ENCODE results near the gene FAM156B. TPM values are rescaled to one million over a fixed set of nuclear protein-coding genes. Genes with fewer than 3 reads are reported as not detected.
"Not testable (repeated sequence)": the region's sequence is repeated elsewhere in the genome, so short reads cannot be mapped to it uniquely, and the experiment has no call there.

FAM156B gene
- total RNA-seq, 4 donors from 2014 or later, result 24.7 to 63.6 (median 31.8) TPM

DNA sequence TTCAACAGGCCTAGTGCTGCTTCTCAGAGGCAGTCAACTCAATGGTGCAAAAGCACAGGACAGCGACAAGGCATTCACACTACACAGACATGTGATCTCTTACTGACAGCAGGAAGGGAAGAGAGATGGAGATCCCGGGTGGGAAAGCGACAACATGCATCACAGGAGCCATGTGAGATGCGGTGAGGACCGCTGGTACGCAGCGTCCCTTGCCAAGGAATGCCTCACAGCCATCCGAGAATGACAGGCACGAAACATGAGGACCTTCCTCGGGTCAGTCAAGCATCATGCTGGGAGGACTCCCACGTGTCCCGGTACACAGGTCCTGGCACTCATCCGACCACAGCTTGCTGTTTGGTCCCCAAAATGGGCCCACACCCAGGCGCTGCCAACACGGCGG lies 50.4 kb downstream of the FAM156B start:
- H3K27ac ChIP-seq; intact Hi-C loops (cut with DNase I; ENCODE audit: low total_unique reads); H3K9me3 ChIP-seq; H3K4me3 ChIP-seq; H3K4me1 ChIP-seq; H3K36me3 ChIP-seq; DNase-seq; in situ Hi-C loops (cut with MboI; ENCODE audit: low pct_ligation_motif_present in 1 of 4, low pct_unique_long_range_greater_than_20kb in 1 of 4, low sequenced_read_pairs in 3 of 4); H3K27me3 ChIP-seq: not testable (repeated sequence)
- WGBS, 2 donors (ENCODE audit: low coverage in 1 of 2), result no CpG with 5 or more reads among the region's 16 CpGs

DNA sequence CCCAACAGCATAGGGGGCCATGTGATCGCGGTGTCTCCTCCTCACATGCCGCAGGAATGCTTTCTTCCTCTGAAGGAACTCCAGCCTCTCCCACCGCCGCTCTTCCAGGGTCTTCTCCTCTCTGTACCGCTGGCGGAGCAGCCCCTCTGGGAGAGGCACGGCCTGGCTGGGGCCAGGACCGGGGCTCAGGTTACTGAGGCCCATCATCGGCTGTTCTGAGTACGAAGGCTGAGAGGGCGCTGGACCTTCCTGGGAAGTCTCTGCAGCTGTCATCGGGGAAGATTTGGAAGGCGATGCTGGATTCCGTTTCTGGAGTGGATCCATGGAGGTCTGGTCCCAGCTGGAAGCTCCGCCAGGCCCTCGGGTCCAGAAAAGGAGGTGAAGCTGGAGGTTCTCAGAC lies 51.1 kb downstream of the FAM156B start:
- H3K9me3 ChIP-seq; H3K27ac ChIP-seq; H3K4me1 ChIP-seq; H3K27me3 ChIP-seq; intact Hi-C loops (cut with DNase I; ENCODE audit: low total_unique reads); in situ Hi-C loops (cut with MboI; ENCODE audit: low pct_ligation_motif_present in 1 of 4, low pct_unique_long_range_greater_than_20kb in 1 of 4, low sequenced_read_pairs in 3 of 4); H3K36me3 ChIP-seq; H3K4me3 ChIP-seq; DNase-seq: not testable (repeated sequence)
- WGBS, 2 donors (ENCODE audit: low coverage in 1 of 2), result no CpG with 5 or more reads among the region's 17 CpGs

DNA sequence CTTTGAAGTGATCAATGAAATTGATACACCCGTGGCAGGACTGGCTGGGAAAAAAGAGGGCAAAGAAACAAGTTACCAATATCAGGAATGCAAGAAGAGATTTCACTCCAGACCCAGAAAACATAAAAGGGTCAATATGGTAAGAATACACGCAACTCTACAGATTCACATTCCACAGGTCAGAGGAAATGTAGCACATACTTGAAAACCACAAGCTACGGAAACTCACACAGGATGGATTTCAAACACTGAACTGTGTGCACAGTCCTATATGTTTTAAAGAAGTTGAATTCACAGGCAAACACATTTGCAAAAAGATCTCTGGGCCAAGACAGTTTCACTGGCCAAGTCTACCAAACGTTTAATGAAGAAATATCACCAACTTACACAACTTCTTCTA lies 52.2 kb downstream of the FAM156B start:
- H3K4me1 ChIP-seq; in situ Hi-C loops (cut with MboI; ENCODE audit: low pct_ligation_motif_present in 1 of 4, low pct_unique_long_range_greater_than_20kb in 1 of 4, low sequenced_read_pairs in 3 of 4): not testable (repeated sequence)
- WGBS, 2 donors (ENCODE audit: low coverage in 1 of 2), result no CpG with 5 or more reads among the region's 4 CpGs

DNA sequence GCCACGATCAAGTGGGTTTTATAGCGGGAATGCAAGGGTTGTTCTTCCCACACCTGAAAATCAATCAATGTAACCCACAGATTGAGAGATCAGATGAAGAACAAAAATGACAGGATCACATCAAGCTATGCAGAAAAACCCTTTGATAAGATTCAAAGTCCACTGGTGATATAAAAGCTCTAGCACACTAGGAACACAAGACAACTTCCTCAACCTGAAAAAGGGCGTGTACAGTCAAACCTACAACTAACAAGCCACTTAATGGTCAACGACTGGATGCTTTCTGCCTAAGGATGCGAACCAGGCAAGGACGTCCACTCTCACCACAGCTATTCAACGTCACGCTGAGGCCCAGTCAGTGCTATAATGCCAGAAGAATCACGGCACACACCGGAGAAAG lies 52.8 kb downstream of the FAM156B start:
- H3K27ac ChIP-seq; H3K36me3 ChIP-seq; H3K4me3 ChIP-seq; H3K27me3 ChIP-seq; DNase-seq; intact Hi-C loops (cut with DNase I; ENCODE audit: low total_unique reads); in situ Hi-C loops (cut with MboI; ENCODE audit: low pct_ligation_motif_present in 1 of 4, low pct_unique_long_range_greater_than_20kb in 1 of 4, low sequenced_read_pairs in 3 of 4); H3K9me3 ChIP-seq; H3K4me1 ChIP-seq: not testable (repeated sequence)
- WGBS, 2 donors (ENCODE audit: low coverage in 1 of 2), result no CpG with 5 or more reads among the region's 10 CpGs

More for the DNA sequence above, 52.2 kb downstream of the FAM156B start:
- H3K27me3 ChIP-seq; H3K27ac ChIP-seq; H3K36me3 ChIP-seq; intact Hi-C loops (cut with DNase I; ENCODE audit: low total_unique reads); H3K4me3 ChIP-seq; DNase-seq; H3K9me3 ChIP-seq: not testable (repeated sequence)

Other genes with a start within 250 kb of the FAM156B start
- not detected for gene SSX7, start 242.4 kb upstream of the FAM156B start, total RNA-seq
- gene SSX2, start 190.2 kb upstream of the FAM156B start, total RNA-seq, result not detected
- gene SSX2B, start 146.1 kb upstream of the FAM156B start, total RNA-seq, result not detected
- not detected for gene SPANXN5, start 99.9 kb upstream of the FAM156B start, total RNA-seq
- gene XAGE5, start 86.0 kb upstream of the FAM156B start, total RNA-seq, result not detected
- not detected for gene XAGE3, start 29.2 kb upstream of the FAM156B start, total RNA-seq
- gene FAM156A, start 61.2 kb downstream of the FAM156B start, total RNA-seq, result 100 to 1,000 TPM in 1 of 4 donors, 10 to 100 TPM in 3; 12.6 to 246 (median 29.3) TPM
- 1 to 10 TPM in 2 of 4 donors, under 1 TPM in 2; 0.27 to 5.2 (median 1.1) TPM for gene GPR173, start 151.5 kb downstream of the FAM156B start, total RNA-seq
- 10 to 100 TPM; 15.7 to 41.6 (median 23.1) TPM for gene TSPYL2, start 185.0 kb downstream of the FAM156B start, total RNA-seq
- gene KANTR, start 196.8 kb downstream of the FAM156B start, total RNA-seq, result 100 to 1,000 TPM in 1 of 4 donors, 10 to 100 TPM in 3; 13.4 to 141 (median 17.9) TPM

All from transverse colon (tissue), 4 donors.